ENCODE data around the gene RITA1. TPM values are rescaled to one million over a fixed set of nuclear protein-coding genes. Genes with fewer than 3 reads are reported as not detected.

Gene RITA1
- total and polyA plus RNA-seq, 2 donors (not counting 3 experiments of a cell fraction or from before 2014, with no cell fraction given) = 20.7 to 21.3 TPM

- no peaks in the 10 kb centered on the region for H3K79me2 ChIP-seq (ENCODE audit: control insufficient read depth, insufficient read depth, low read length)
- no peak overlapping the region for H3K27ac ChIP-seq (ENCODE audit: insufficient read depth, low read depth, low read length)
- DNase-seq (ENCODE audit: low read depth, low spot score) (no peak), FAIRE-seq (no peak)
- peaks cover 5 to 11% of the 10 kb centered on the region in 2 experiments for H3K27me3 ChIP-seq (ENCODE audit: control insufficient read depth in 2 of 2, insufficient read depth in 2 of 2, low read length in 2 of 2)
- no peak overlapping the region for H3K4me3 ChIP-seq (replicated peaks in 1 of 3; ENCODE audit: insufficient read depth in 1 of 3, low read depth in 1 of 3, low read length in 3 of 3)
- POLR2A ChIA-PET = interaction anchor here (0.7 kb wide), 1 partner anchor 555 kb away, joined by 13 read pairs; no protein-coding TSS in a partner anchor
- no peaks in the 10 kb centered on the region for H3K4me1 ChIP-seq (ENCODE audit: control insufficient read depth, extremely low read depth, insufficient read depth, low read length)
- no peaks in the 10 kb centered on the region for H3K9me3 ChIP-seq (replicated peaks; ENCODE audit: control insufficient read depth, insufficient read depth, low read length)
- no peak overlapping the region for H3K4me2 ChIP-seq (ENCODE audit: insufficient read depth, low read length)
- CTCF ChIA-PET = interaction anchor here (1.4 kb wide), 1 partner anchor 153 kb away, joined by 5 read pairs; no protein-coding TSS in a partner anchor
- no peak overlapping the region for H2AFZ ChIP-seq (ENCODE audit: low read depth, low read length)
- intact Hi-C loops (cut with micrococcal nuclease) = no loop called here
- H3K36me3 ChIP-seq (ENCODE audit: control insufficient read depth in 2 of 2, extremely low read depth in 1 of 2, insufficient read depth in 2 of 2, low read length in 2 of 2) = no peaks in the 10 kb centered on the region
- H4K20me1 ChIP-seq (replicated peaks; ENCODE audit: control insufficient read depth, extremely low read depth, insufficient read depth, low read length) = no peaks in the 10 kb centered on the region
- dilution Hi-C loops (cut with MboI; ENCODE audit: extremely low pct_ligation_motif_present, low sequenced_read_pairs) = no loop called here
- BruUV-seq (replicated peaks) = no TSS peak
- TF ChIP-seq POLR2AphosphoS5 (IDR thresholded peaks at IDR 0.05; ENCODE audit: insufficient read depth, low read depth, low read length) (no peak), POLR2A (IDR thresholded peaks at IDR 0.05; ENCODE audit: low read depth, low read length) (no peak), JUN (IDR thresholded peaks at IDR 0.05; ENCODE audit: borderline replicate concordance, insufficient read depth, insufficient read length, low read depth) (no peak), FOS (IDR thresholded peaks at IDR 0.05; ENCODE audit: borderline replicate concordance, insufficient read depth, low read length) (no peak), EZH2 (IDR thresholded peaks at IDR 0.05; ENCODE audit: borderline replicate concordance, low read depth, low read length, severe bottlenecking) (no peak), MAX (IDR thresholded peaks at IDR 0.05; ENCODE audit: insufficient read depth, insufficient read length) (no peak), CTCF (IDR thresholded peaks at IDR 0.05; ENCODE audit: extremely low read depth in 1 of 2, insufficient read depth in 1 of 2, low read depth in 1 of 2, low read length in 2 of 2) (no peak), MYC (IDR thresholded peaks at IDR 0.05; ENCODE audit: low read depth, low read length) (no peak), GATA2 (IDR thresholded peaks at IDR 0.05; ENCODE audit: insufficient read depth, insufficient read length, low read depth, low read length) (no peak)
- no peaks in the 10 kb centered on the region for H3K9me1 ChIP-seq (replicated peaks; ENCODE audit: control insufficient read depth, extremely low read depth, insufficient read depth, low read length)
- no peak overlapping the region for H3K9ac ChIP-seq (replicated peaks; ENCODE audit: extremely low read depth, insufficient read depth, low read length)
Observed at GRCh38 chr12:113145720-113146551, 39.6 kb upstream of the RITA1 start.
